ENCODE measurements around the gene SLC6A12.
"Not testable (repeated sequence)": the region's sequence is repeated elsewhere in the genome, so short reads cannot be mapped to it uniquely, and the experiment has no call there.

The SLC6A12 gene

GRCh38 chr12:218221-218620, 4.3 kb upstream of the SLC6A12 start:
- DNase-seq (ENCODE audit: low read depth in 2 of 2, low spot score in 1 of 2): no peak

GRCh38 chr12:217029-217428, 3.1 kb upstream of the SLC6A12 start:
- not testable (repeated sequence) for DNase-seq (ENCODE audit: low read depth in 2 of 2, low spot score in 1 of 2)

GRCh38 chr12:215116-215515, 1.2 kb upstream of the SLC6A12 start:
- DNase-seq (ENCODE audit: low read depth in 2 of 2, low spot score in 1 of 2): no peak

DNA sequence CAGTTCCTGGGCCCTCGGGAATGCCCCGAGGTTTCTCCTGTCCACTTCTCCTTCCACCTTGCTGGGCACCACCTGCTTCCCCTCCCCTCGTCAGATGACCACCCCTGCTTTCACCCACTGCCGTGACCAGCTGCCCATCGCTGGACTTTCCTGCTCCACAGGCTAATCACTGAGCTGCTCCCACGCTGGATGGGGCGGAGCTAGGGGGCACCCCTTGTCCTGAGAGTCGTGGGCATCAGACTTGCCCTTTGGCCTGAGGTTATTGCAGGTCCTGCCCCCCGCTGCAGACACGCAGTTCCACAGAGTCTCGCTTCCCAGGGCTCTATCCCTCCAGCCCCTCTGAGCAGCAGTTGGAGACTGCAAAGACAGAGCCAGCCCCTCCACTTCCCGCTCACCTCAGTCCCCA, 427 bp downstream of the SLC6A12 start:
- DNase-seq (ENCODE audit: low read depth in 2 of 2, low spot score in 1 of 2): no peak

DNA sequence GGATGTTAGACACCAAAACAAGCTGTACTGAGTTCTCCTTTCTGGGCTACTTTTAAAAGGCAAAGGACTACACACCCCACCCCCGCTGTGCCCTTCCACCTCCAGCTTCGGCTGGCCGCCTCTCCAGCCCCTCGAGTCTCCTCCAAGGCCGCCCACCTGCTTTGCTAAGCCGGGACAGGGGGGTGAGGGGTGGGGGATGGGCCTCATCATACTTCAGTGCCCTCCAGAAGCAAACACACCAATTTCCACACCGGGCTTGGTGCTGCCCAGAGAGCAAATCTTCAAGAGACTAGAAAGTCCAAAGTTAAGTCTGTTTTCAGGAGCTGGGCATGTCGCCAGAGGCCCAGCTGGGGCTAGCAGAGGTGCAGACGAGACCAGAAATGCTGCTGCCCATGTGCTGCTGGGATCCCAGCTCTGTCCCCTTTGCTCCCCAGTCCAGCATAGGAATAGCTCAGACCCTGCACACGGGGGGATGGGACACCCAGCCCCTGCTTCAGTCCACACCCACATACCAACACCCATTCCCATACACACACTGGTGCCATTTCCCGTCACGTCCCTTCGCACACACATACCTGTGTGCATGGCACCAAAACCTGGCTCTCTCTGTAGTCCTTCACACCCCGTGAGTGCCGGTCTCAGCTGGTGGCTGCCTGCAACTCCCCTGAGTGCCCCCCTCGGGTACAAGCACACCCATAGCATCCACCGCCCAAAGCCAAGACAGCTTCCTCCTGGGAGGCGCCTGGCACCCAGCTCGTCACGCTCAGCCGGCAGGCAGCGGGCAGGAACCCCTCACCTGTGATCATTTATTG, 1.0 kb downstream of the SLC6A12 start:
- DNase-seq (ENCODE audit: low read depth in 2 of 2, low spot score in 1 of 2): no peak

DNA sequence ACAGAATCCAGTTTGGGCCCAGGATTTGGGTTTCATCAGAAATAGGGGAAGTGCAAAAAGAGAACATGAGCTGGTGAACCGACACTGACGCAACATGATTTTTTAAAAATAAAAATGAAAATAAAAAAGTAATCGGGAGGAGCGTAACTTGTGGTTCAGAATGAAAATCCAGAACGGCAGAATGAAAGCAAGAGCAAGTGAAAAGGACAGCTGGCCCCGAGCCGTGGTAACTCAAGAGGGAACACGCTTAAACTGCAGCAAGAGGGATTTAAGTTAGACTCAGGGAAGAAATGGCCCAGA, 1.6 kb downstream of the SLC6A12 start:
- no peak for DNase-seq (ENCODE audit: low read depth in 2 of 2, low spot score in 1 of 2)

DNA sequence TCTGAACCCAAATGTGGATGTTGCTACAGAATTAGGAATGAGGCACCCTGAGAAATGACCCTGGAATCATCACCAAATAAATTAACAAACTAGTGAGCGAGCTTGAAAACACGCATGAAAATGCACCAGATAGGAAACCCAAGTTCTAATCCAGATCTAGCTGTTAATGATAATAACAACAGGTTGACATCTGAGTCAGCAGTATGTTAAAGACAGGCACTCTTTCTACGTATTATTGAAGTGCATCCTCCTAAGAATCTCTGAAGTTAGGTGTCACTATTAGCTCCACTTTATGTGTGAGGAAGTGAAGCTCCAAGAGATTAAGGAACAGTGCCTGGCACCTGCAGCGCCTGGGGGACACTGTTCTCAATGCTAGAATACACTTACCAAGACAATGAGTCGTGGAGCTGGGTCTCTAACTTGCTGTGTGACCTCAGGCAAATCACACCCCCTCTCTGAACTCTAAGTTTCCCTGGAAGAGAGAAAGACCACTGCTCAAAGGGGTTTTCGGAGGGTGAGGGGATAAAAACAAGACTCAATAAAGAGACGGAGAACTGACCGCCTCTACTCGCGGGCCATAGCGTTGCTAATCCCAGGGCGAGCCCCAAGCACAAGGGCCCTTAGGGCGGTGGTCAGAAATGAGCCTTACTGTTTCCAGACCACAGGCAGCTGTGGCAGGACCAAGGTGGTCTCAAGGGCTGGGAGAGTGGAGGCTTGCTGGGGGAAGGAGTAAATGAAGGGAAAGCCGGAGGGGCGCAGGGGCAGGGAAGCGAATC, 2.1 kb downstream of the SLC6A12 start:
- DNase-seq (ENCODE audit: low read depth in 2 of 2, low spot score in 1 of 2): no peak

- no peak for DNase-seq (ENCODE audit: low read depth in 2 of 2, low spot score in 1 of 2)
Measured at GRCh38 chr12:211142-211465, 2.9 kb downstream of the SLC6A12 start.

DNA sequence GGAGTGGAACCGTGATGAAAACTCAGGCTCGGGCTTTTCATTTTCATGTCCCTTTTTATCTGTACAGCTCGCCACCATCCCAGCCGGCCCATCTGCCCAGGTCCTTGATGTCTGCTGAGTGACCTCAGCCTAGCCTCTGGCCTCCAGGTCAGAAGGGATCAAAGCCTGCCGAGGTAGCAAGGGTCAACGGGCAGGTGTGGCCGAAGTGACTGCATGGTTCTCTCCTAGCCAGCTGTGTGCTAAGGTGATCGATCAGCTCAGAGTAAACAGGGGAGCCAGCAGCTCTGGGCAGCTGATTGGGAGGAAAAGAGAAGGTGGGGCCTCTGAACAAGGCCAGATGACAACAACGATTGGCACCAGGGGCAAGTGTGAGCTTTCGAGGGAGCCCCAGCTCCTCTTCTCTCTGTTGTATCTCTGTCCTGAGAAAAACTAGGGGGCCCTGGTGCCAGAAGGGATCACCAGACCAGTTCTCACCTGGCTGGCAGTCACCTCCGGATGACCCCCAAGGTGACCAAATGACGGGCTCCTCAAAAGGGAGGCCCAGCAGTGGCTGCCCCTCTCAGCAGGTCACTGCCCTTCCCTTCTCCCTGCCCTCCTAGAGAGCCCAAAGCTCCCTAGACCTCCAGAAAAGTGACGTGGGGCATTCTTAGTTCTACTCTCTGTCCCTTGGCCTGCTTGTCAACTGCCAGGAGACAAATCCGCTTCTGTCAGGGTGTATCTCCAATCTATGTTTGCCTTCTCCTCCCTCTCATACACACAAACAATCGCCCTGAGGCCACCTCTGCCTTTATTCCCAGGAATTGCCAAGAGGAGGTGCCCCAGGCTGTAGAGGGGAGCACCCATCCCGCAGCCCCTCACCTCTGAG, 3.4 kb downstream of the SLC6A12 start:
- DNase-seq (ENCODE audit: low read depth in 2 of 2, low spot score in 1 of 2): no peak

- no peak for DNase-seq (ENCODE audit: low read depth in 2 of 2, low spot score in 1 of 2)
Measured at GRCh38 chr12:209851-210250, 4.1 kb downstream of the SLC6A12 start.

- DNase-seq (ENCODE audit: low read depth in 2 of 2, low spot score in 1 of 2): no peak
Measured at GRCh38 chr12:209246-209645, 4.7 kb downstream of the SLC6A12 start.

GRCh38 chr12:208813-209212, 5.1 kb downstream of the SLC6A12 start:
- no peak for DNase-seq (ENCODE audit: low read depth in 2 of 2, low spot score in 1 of 2)

GRCh38 chr12:207804-208203, 6.2 kb downstream of the SLC6A12 start:
- DNase-seq (ENCODE audit: low read depth in 2 of 2, low spot score in 1 of 2): no peak

GRCh38 chr12:206746-207440, 7.1 kb downstream of the SLC6A12 start:
- no peak for DNase-seq (ENCODE audit: low read depth in 2 of 2, low spot score in 1 of 2)

GRCh38 chr12:205026-205425, 8.9 kb downstream of the SLC6A12 start:
- no peak for DNase-seq (ENCODE audit: low read depth in 2 of 2, low spot score in 1 of 2)

DNA sequence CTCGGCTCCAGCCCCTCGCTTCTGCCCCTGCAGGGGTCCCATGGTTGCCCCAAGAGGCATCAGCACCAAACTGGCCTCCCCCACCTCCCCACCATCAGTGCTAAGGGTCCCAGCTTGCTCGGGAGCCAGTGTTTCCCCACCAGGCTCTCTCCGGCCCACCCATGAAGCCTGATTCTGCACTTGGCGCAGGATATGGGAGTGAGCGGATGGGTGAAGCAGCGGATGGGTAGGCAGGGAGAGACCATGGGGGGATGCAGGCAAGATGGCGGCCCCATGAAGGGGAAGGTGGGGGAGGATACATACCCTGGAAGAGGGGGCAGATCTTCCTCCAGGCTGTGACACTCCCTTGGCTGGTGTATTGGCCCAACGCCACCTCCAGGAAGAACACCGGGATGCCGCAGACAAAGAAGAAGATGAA, 9.7 kb downstream of the SLC6A12 start:
- DNase-seq (ENCODE audit: low read depth in 2 of 2, low spot score in 1 of 2): no peak

DNA sequence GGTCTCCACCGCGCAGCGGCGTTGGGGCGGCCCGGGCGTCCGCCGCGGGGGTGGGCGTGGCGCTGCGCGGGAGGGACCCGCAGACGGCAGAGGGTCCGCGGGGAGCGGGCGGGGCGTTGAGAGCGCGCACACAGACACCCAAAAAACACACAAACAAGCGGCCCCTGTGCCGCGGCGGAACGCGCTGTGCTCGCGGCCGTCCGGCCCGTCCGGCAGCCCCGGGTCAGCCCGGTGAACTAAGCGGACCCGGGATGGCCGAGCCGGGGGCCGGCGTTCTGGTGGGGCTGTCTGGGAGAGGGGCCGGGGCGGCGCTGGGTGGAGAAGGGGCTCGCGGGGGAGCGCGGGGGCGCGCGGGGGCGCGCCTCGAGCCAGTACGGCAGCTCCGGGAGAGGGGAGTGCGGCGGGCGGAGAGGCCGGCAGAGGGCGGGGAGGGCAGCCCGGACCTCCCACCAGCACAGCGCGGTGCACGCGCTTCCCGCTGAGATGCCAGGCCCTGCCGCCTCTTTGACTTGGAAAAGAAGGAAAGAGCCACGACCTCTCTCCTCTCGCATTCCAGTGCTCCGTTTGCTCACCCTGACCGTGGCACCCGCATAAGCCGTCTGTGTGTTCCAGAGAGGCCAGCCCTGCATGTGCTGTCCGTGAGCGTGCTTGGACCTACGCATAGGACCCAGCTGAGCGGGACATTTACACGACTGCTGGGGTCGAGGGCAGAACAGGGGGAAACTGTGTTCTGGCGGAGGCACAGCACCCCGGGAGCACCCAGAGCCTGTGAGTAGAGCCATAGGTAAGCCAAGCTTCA, 10.3 kb downstream of the SLC6A12 start:
- DNase-seq (ENCODE audit: low read depth in 2 of 2, low spot score in 1 of 2): no peak

- no peak for DNase-seq (ENCODE audit: low read depth in 2 of 2, low spot score in 1 of 2)
Measured at GRCh38 chr12:203074-203461, 10.9 kb downstream of the SLC6A12 start.

DNA sequence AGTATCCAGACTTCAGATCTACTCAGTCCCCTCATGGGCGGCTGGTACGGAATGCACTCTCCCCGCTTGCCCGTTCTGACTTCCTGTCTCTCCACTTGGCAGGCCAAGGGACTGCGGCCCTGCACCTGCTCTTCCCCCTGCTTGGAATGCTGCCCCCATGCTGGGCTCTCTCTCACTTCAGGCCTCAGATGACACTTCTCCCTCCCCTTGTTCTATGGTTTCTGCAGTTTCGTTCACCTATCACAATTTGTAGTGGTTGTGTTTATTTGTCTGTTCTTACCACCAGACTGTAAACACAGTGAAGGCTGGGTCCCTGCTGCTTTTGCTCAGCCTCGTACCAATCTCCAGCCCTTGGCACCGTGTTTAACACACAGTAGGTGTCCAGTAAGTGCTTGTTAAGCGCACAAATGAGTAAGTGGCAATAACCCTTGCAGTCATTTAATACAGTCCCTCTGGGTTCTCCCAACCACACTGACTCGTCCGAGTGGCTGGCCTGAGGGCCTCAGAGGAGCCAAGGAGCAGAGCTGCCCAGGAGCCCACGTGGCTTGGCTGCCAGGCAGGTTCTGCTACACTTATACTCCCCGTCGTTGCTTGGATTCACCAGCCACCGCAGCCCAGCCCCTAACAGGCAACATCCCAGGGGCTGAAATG, 11.8 kb downstream of the SLC6A12 start:
- no peak for DNase-seq (ENCODE audit: low read depth in 2 of 2, low spot score in 1 of 2)

- no peak for DNase-seq (ENCODE audit: low read depth in 2 of 2, low spot score in 1 of 2)
Measured at GRCh38 chr12:201361-201760, 12.6 kb downstream of the SLC6A12 start.

Data from stimulated activated CD8-positive, alpha-beta memory T cell treated with anti-CD3 and anti-CD28 coated beads, Interleukin-4, amount 100 ng/mL, for 4 hours (primary cell).